Loucy (cell line): ENCODE measurements around the gene CCRL2.

Experiments
- CTCF ChIP-seq: fragments of 200-600 bp; sonication (generic); conservative IDR thresholded peaks from 2 replicates; pipeline ENCODE4 v1.5.1; 2014; ENCODE audit warnings: mild to moderate bottlenecking, antibody characterized with exemption, low read length
- EZH2phosphoT487 ChIP-seq: fragments of 200-600 bp; IDR thresholded peaks from 2 replicates; pipeline ENCODE4 v1.6.1; 2018; ENCODE audit warnings: antibody characterized with exemption, mild to moderate bottlenecking, moderate library complexity, borderline replicate concordance

- no peak for TF ChIP-seq CTCF
- no peak for TF ChIP-seq EZH2phosphoT487
Measured at GRCh38 chr3:46442576-46443530, 35.8 kb downstream of the CCRL2 start.
